Tibial artery (tissue), 4 donors: ENCODE data around the gene ITPK1.

Experiments used
- DNase-seq, 2 donors: peaks; one replicate each; pipeline ENCODE4 v3.0.0-alpha.2; 2019
- H3K27ac ChIP-seq, 2 donors: fragments of 200-600 bp; sonication (generic) in 1 of 2; 1 replicate in 1 of 2; 2 replicates in 1 of 2; pipeline ENCODE4 v1.5.1; 2018 to 2019; ENCODE audit warnings: mild to moderate bottlenecking in 1 of 2
- H3K27me3 ChIP-seq, 2 donors: fragments of 200-600 bp; sonication (generic) in 1 of 2; one replicate each; pipeline versions ENCODE4 v1.5.1 to v1.6.0; 2016 to 2019
- H3K36me3 ChIP-seq, 3 donors: fragments of 200-600 bp; sonication (generic) in 2 of 3; one replicate each; pipeline ENCODE4 v1.5.1; 2016 to 2019; ENCODE audit warnings: mild to moderate bottlenecking in 2 of 3
- H3K4me1 ChIP-seq, 4 donors: fragments of 200-600 bp; sonication (generic) in 2 of 4; 1 replicate in 3 of 4; 2 replicates in 1 of 4; pipeline ENCODE4 v1.5.1; 2016 to 2019
- H3K4me3 ChIP-seq, 2 donors: fragments of 200-600 bp; sonication (generic) in 1 of 2; 1 replicate in 1 of 2; 2 replicates in 1 of 2; pipeline ENCODE4 v1.5.1; 2018 to 2019; ENCODE audit warnings: mild to moderate bottlenecking in 2 of 2
- H3K9me3 ChIP-seq, 3 donors: fragments of 200-600 bp; sonication (generic) in 1 of 3; one replicate each; pipeline ENCODE4 v1.5.1; 2016 to 2019
- intact Hi-C: fragments of 100-400 bp; cut with DNase I; formaldehyde crosslinking; loops from one replicate; pipeline ENCODE4 v1.15.0; 2023; ENCODE audit warnings: low total_unique reads
- TF ChIP-seq, protein P1 (sequence below), 2 experiments: fragments of 200-600 bp in 1 of 2; fragments of 450-650 bp in 1 of 2; IDR thresholded peaks; one replicate each; pipeline ENCODE4 v1.5.1; 2017 to 2019; ENCODE audit warnings: antibody characterized with exemption in 2 of 2, mild to moderate bottlenecking in 1 of 2, moderate library complexity in 1 of 2

The ITPK1 gene

DNA sequence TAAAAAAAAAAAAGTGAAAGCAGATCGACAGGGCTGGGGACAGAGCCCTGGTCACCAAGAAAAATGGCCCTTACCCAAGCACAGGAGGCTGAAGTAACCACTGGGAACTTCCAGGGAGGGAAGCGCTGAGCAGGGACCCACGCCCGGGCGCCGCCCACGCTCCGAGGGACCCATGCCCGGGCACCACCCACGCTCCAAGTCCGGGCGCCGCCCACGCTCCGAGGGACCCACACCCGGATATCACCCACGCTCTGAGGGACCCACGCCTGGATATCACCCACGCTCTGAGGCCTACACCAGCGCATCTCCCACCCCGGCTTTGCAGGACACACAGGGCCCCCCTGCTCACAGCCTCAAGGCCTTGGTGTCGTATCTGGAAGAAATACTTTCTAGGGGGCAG lies 167.1 kb downstream of the ITPK1 start:
- Histone ChIP-seq H3K4me3 (no peak overlapping the region), H3K27me3 (no peaks in the 10 kb centered on the region), H3K4me1 (peaks cover 0 to 49% (median 40%) of the 10 kb centered on the region in 4 donors), H3K9me3 (no peaks in the 10 kb centered on the region), H3K27ac (no peak overlapping the region), H3K36me3 (peaks cover 16 to 55% (median 43%) of the 10 kb centered on the region in 3 donors)
- TF ChIP-seq, protein P1, sequence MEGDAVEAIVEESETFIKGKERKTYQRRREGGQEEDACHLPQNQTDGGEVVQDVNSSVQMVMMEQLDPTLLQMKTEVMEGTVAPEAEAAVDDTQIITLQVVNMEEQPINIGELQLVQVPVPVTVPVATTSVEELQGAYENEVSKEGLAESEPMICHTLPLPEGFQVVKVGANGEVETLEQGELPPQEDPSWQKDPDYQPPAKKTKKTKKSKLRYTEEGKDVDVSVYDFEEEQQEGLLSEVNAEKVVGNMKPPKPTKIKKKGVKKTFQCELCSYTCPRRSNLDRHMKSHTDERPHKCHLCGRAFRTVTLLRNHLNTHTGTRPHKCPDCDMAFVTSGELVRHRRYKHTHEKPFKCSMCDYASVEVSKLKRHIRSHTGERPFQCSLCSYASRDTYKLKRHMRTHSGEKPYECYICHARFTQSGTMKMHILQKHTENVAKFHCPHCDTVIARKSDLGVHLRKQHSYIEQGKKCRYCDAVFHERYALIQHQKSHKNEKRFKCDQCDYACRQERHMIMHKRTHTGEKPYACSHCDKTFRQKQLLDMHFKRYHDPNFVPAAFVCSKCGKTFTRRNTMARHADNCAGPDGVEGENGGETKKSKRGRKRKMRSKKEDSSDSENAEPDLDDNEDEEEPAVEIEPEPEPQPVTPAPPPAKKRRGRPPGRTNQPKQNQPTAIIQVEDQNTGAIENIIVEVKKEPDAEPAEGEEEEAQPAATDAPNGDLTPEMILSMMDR (IDR thresholded peaks at IDR 0.05): no peak
- DNase-seq: no peak
- intact Hi-C loops: no loop called here

DNA sequence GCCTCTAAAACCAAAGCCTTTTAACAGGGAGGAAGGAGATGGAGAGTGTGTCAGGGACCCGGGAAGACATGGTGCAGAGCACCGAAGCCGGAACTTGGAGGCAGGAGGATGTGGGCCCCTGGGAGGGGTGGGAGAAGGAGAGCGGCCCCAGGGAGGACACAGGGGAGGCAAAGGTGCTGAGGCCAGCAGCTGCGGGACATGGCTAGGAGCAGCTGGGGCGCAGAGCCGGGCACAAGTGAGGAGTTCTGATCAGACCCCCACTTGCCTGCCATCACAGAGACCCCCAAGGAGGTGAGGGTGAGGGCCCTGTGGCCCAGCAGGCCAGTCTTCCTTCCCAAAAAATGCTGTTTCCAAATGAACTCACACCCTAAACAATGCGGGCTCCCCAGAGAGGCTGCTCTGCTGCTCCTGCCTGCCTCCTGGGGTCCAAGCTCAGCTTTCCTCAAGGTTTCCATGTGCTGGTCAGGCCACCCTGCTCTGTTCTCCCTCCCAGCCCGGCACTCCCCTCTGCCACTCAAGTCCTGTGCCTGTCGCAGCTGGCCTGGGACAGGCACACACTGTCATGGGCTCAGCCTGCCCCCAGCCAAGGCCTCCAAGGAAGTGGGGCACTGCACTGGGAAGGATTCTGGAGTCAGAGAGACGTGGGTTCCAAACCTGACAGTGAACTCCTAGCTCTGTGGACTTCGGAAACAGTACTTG lies 168.7 kb downstream of the ITPK1 start:
- H3K9me3 ChIP-seq: no peaks in the 10 kb centered on the region
- no peaks in the 10 kb centered on the region for H3K27me3 ChIP-seq
- H3K36me3 ChIP-seq: peaks cover 26 to 72% (median 59%) of the 10 kb centered on the region in 3 donors
- no peak for DNase-seq
- H3K4me3 ChIP-seq: no peak overlapping the region
- H3K27ac ChIP-seq: no peak overlapping the region
- intact Hi-C loops: no loop called here
- TF ChIP-seq, protein P1 (IDR thresholded peaks at IDR 0.05): no peak
- H3K4me1 ChIP-seq: peaks cover 0 to 33% (median 24%) of the 10 kb centered on the region in 4 donors

DNA sequence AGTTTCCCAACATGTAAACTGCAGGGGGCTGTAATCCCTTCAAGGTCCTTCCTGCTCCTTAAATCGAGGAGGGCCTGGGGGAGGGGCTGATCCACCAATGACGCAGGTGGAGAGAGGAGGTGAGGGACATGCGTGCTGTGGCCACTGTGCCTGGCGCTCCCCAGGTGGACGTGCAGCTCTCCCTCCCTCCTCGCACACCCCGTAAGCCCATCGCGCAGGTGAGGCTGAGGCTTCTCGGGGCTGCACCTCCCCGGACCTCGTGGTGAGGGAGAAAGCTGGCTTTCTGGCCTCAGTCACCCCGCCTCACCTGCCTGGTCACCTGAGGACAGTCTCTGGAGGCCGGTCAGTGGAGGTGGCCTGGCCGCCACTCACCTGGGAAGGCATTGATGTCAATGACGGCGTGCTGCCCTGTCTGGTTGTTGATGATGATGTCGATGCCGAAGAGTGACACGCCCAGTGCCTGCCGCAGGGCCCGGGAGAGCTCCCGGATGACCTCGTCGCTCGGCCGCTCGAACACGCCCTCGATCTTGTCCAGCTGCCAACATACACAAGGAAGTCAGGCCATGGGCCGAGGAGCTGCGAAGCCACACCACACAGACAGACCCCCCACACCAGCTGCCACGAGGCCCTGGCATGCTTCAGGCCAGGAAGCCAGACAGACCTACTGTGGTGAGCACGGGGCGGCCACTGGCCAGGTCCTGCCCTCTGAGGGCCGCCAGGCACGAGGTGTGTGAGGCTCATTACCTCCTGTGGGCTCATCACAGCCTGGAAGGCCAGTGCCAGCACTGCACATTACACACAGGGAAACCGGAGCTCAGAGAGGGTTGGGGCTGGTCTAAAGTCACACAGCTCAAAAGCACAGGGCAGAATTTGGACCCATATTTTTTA lies 169.5 kb downstream of the ITPK1 start:
- DNase-seq: peak in 1 of 2 donors; percentile 35
- Histone ChIP-seq H3K36me3 (peaks cover 28 to 80% (median 67%) of the 10 kb centered on the region in 3 donors), H3K4me1 (peaks cover 0 to 26% (median 16%) of the 10 kb centered on the region in 4 donors), H3K9me3 (no peaks in the 10 kb centered on the region), H3K27me3 (no peaks in the 10 kb centered on the region), H3K4me3 (no peak overlapping the region), H3K27ac (no peak overlapping the region)
- TF ChIP-seq, protein P1 (IDR thresholded peaks at IDR 0.05): no peak
- intact Hi-C loops: no loop called here

DNA sequence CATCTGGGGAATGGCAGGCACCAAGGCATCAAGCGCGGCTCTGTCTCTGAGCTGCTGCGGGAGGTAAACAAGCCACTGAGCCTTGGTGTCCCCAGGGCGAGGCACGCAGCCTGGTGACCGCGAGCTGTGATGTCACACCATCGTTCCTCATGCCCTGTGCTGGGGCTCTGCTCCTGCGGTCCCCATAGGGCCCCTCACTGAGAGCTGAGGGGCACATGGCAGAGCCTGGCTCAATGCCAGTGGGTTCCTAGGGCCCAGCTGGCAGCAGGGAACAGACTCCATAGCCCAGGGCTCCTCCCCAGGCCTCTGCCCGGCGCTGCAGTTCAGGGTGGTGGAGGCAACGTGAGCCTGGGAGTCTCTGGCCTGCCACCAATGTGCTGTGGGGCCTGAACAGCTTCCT lies 170.2 kb downstream of the ITPK1 start:
- Histone ChIP-seq H3K9me3 (no peaks in the 10 kb centered on the region), H3K4me1 (peaks cover 0 to 20% (median 13%) of the 10 kb centered on the region in 4 donors), H3K36me3 (peaks cover 34 to 80% (median 68%) of the 10 kb centered on the region in 3 donors), H3K27ac (no peak overlapping the region), H3K27me3 (no peaks in the 10 kb centered on the region), H3K4me3 (no peak overlapping the region)
- TF ChIP-seq, protein P1 (IDR thresholded peaks at IDR 0.05): no peak
- intact Hi-C loops: no loop called here
- no peak for DNase-seq

DNA sequence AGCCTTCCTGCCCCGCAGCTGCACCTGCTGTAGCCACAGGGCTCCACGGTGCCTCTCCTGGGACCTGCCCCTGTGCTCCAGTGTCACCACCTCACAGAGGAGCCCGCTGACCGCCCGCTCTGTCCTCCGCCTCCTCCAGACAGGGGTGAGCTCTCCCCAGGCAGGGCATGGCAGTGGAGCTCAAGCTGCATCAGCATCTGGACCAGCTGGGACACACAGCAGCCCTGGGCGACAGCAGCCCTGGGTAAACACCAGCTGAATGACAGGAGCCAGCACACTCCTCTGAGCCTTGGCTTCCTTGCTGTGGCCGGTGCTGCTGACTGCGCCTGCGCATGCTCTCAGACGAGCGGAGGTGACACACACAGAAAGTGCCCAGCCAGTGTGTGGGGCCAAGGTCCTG lies 170.7 kb downstream of the ITPK1 start:
- TF ChIP-seq, protein P1 (IDR thresholded peaks at IDR 0.05): no peak
- H3K4me3 ChIP-seq: no peak overlapping the region
- H3K27me3 ChIP-seq: no peaks in the 10 kb centered on the region
- no peak overlapping the region for H3K27ac ChIP-seq
- DNase-seq: no peak
- no peaks in the 10 kb centered on the region for H3K9me3 ChIP-seq
- peaks cover 34 to 79% (median 64%) of the 10 kb centered on the region in 3 donors for H3K36me3 ChIP-seq
- intact Hi-C loops: no loop called here
- H3K4me1 ChIP-seq: peaks cover 0 to 15% (median 7%) of the 10 kb centered on the region in 4 donors
